Astrocyte (in vitro differentiated cells and primary cell): ENCODE measurements around the gene CTR9. TPM values are rescaled to one million over a fixed set of nuclear protein-coding genes. Genes with fewer than 3 reads are reported as not detected.

Experiments used
- DNase-seq: peaks from one replicate; pipeline ENCODE4 v3.0.0-alpha.2; 2010; ENCODE audit warnings: low read depth
- FAIRE-seq: peaks from 2 replicates; lab custom pipeline; 2011; peaks lifted over from hg19 to GRCh38; lab: Jason Lieb, UNC
- H2AFZ ChIP-seq: 2 replicates; pipeline ENCODE4 v1.6.0; 2012; ENCODE audit warnings: low read depth, low read length, inconsistent platforms
- H3K27ac ChIP-seq: 2 replicates; pipeline ENCODE4 v1.5.1; 2011; ENCODE audit warnings: low read depth, low read length, inconsistent platforms
- H3K27me3 ChIP-seq: 2 replicates; pipeline ENCODE4 v1.6.0; 2011; ENCODE audit warnings: low read length, inconsistent platforms; ENCODE audit not compliant: insufficient read depth
- H3K36me3 ChIP-seq: 2 replicates; pipeline ENCODE4 v1.5.1; 2011; ENCODE audit warnings: low read length, inconsistent platforms; ENCODE audit not compliant: insufficient read depth
- H3K4me1 ChIP-seq: 2 replicates; pipeline ENCODE4 v1.5.1; 2011; ENCODE audit warnings: low read length, inconsistent platforms; ENCODE audit not compliant: insufficient read depth
- H3K4me2 ChIP-seq: 2 replicates; pipeline ENCODE4 v1.6.0; 2012; ENCODE audit warnings: low read length, inconsistent platforms
- H3K4me3 ChIP-seq: 2 replicates; pipeline ENCODE4 v1.5.1; 2011; ENCODE audit warnings: low read depth, mild to moderate bottlenecking, low read length, inconsistent platforms; ENCODE audit not compliant: insufficient read depth
- H3K79me2 ChIP-seq: 2 replicates; pipeline ENCODE4 v1.6.0; 2012; ENCODE audit warnings: mild to moderate bottlenecking, low read length, inconsistent platforms; ENCODE audit not compliant: insufficient read depth
- H3K9ac ChIP-seq: 2 replicates; pipeline ENCODE4 v1.6.0; 2012; ENCODE audit warnings: mild to moderate bottlenecking, low read length, inconsistent platforms
- H3K9me3 ChIP-seq: 2 replicates; pipeline ENCODE4 v1.5.1; 2012; ENCODE audit warnings: low read depth, mild to moderate bottlenecking, low read length, inconsistent platforms; ENCODE audit not compliant: insufficient read depth
- H4K20me1 ChIP-seq: 2 replicates; pipeline ENCODE4 v1.6.0; 2012; ENCODE audit warnings: low read length, inconsistent platforms; ENCODE audit not compliant: insufficient read depth
- H3K27ac Mint-ChIP-seq: one replicate; pipeline ENCODE4 v1.8.0; 2021; ENCODE audit warnings: mild to moderate bottlenecking, mixed read lengths; ENCODE audit not compliant: unreplicated experiment
- H3K27me3 Mint-ChIP-seq: one replicate; pipeline ENCODE4 v1.8.0; 2021; ENCODE audit warnings: low read depth, mixed read lengths; ENCODE audit not compliant: unreplicated experiment
- H3K36me3 Mint-ChIP-seq: one replicate; pipeline ENCODE4 v1.8.0; 2021; ENCODE audit warnings: low read depth, mixed read lengths; ENCODE audit not compliant: unreplicated experiment
- H3K4me1 Mint-ChIP-seq: one replicate; pipeline ENCODE4 v1.8.0; 2021; ENCODE audit warnings: low read depth, mixed read lengths; ENCODE audit not compliant: unreplicated experiment
- H3K4me3 Mint-ChIP-seq: one replicate; pipeline ENCODE4 v1.8.0; 2021; ENCODE audit warnings: mild to moderate bottlenecking, moderate library complexity, mixed read lengths; ENCODE audit not compliant: unreplicated experiment
- H3K9me3 Mint-ChIP-seq: one replicate; pipeline ENCODE4 v1.8.0; 2021; ENCODE audit warnings: mild to moderate bottlenecking, mixed read lengths; ENCODE audit not compliant: unreplicated experiment
- CTCF ChIP-seq: IDR thresholded peaks from 2 replicates; pipeline ENCODE4 v1.5.1; 2011; ENCODE audit warnings: low read depth, mild to moderate bottlenecking, inconsistent platforms, low read length, moderate library complexity; ENCODE audit not compliant: insufficient read depth
- EZH2 ChIP-seq: IDR thresholded peaks from 2 replicates; pipeline ENCODE4 v1.6.1; 2012; ENCODE audit warnings: mild to moderate bottlenecking, low read length, inconsistent platforms; ENCODE audit not compliant: insufficient read depth
- total RNA-seq: library from RNA; stranded (reverse); gene quantifications from 2 replicates; pipeline ENCODE4 v1.2.1, GENCODE V29; 2021

Gene CTR9
- total RNA-seq, 1 donor from 2014 or later: 29.3 TPM

DNA sequence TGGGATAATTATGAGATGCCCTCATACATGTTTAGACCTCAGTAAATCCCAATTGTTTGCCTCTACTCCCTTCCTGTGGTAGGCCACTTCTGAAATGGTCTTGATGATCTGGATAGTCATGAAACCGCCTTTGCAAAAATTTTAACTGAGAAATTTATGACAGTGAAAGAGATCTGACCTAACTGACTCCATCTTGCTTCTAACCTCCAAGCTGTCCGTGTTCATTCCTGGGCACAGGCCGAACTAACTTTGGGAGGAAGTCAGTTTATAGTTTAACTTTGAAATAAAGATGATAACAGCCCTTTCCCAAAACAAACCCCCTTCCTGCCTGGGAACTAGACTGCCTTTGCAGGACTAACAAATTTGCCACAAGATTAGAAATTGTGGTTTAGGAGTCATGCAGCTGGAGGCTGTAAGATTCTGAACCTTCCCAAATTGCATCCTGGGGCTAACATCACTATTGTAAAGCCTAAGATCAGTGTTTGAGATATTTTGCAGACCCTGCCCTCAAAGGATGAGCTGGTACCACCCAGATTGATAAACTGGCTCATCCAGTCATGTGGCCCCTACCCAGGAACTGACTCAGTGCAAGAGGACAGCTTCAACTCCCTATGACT is 19.9 kb upstream of the CTR9 start:
- Histone ChIP-seq H3K4me3 (no peak overlapping the region), H3K27me3 (no peaks in the 10 kb centered on the region), H3K9me3 (peaks cover 3% of the 10 kb centered on the region), H3K4me1 (peaks cover 15% of the 10 kb centered on the region), H2AFZ (no peak overlapping the region), H3K27ac (no peak overlapping the region), H3K79me2 (no peaks in the 10 kb centered on the region), H3K9ac (no peak overlapping the region), H3K4me2 (no peak overlapping the region), H4K20me1 (no peaks in the 10 kb centered on the region), H3K36me3 (no peaks in the 10 kb centered on the region)
- Mint-ChIP-seq H3K9me3 (peaks cover 8% of the 10 kb centered on the region), H3K4me1 (peaks cover 25% of the 10 kb centered on the region), H3K4me3 (no peak overlapping the region), H3K27ac (no peak overlapping the region), H3K27me3 (peaks cover 15% of the 10 kb centered on the region), H3K36me3 (no peaks in the 10 kb centered on the region)
- TF ChIP-seq EZH2: no peak
- TF ChIP-seq CTCF: no peak
- FAIRE-seq (no peak), DNase-seq (peak; percentile 32)

DNA sequence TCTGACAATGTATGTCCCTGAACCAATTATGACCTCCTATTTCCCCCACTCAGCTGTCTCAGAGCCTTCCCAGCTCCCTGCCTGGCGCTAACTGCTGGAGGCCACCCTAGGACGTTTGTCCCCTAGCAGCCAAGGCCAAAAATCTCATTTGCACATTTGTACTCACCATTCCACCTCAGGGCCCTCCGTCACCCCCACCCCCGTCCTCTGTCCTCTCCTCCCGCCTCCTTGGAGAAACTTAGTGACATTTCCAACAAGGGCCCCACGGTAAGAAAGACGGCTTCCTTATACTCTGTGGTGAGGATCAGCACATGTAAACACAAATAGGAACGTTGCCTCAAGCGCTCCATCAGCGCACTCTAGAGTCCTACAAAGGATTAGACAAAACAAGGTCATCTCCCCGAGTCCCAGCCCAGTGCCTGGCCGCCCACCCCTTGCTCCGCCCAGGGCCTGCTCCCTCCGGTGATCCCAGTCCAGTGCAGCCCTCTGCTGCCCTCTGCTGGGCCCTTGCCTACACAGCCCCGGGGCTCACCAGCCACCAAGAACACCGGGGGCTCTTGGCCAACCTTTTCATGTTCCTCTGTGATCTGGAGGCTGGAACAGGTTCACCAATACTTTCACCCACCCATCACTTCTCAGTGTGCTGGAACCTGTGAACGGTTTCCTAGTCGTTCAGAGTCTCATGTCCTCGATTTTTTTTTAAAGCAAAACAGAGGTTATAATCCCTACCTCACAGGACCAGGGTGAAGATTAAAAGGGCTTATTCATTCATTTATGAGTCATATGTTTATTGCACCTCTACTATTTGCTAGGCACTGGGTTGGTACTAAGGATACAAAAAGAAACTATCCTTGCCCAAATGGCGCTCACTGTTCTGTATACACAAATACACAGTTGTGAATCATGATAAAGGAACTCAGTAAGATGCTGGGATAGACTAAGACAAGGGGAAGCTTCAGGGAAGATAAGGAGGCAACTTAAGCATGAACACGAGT is 15.3 kb upstream of the CTR9 start:
- Histone ChIP-seq H3K27me3 (no peaks in the 10 kb centered on the region), H3K4me3 (peak overlapping the region; percentile 57), H3K4me2 (peak overlapping the region; percentile 87), H3K9ac (peak overlapping the region; percentile 79), H2AFZ (peak overlapping the region; percentile 70), H3K79me2 (no peaks in the 10 kb centered on the region), H3K36me3 (no peaks in the 10 kb centered on the region), H3K9me3 (no peaks in the 10 kb centered on the region), H3K27ac (peak overlapping the region; percentile 78), H3K4me1 (peaks cover 13% of the 10 kb centered on the region), H4K20me1 (no peaks in the 10 kb centered on the region)
- peak; percentile 82 for DNase-seq
- TF ChIP-seq EZH2 (no peak), CTCF (peak; percentile 93)
- H3K27ac Mint-ChIP-seq: peak overlapping the region; percentile 75
- H3K27me3 Mint-ChIP-seq: peaks cover 14% of the 10 kb centered on the region
- FAIRE-seq: peak; percentile 96
- peak overlapping the region; percentile 42 for H3K4me3 Mint-ChIP-seq
- H3K36me3 Mint-ChIP-seq: no peaks in the 10 kb centered on the region
- peaks cover 22% of the 10 kb centered on the region for H3K4me1 Mint-ChIP-seq
- H3K9me3 Mint-ChIP-seq: no peaks in the 10 kb centered on the region
